OCI-LY7 (cell line): ENCODE measurements around the gene KCTD19.

Source experiments
- CTCF ChIP-seq: fragments of 200-600 bp; sonication (generic); conservative IDR thresholded peaks from 2 replicates; pipeline ENCODE4 v1.5.1; 2014; ENCODE audit warnings: mild to moderate bottlenecking, antibody characterized with exemption, low read length, moderate library complexity, mixed read lengths
- EZH2phosphoT487 ChIP-seq: fragments of 200-600 bp; sonication (generic); IDR thresholded peaks from 2 replicates; pipeline ENCODE4 v1.6.1; 2018; ENCODE audit warnings: low read depth, borderline replicate concordance, mild to moderate bottlenecking, mixed run types, antibody characterized with exemption, low read length, moderate library complexity, mixed read lengths

- no peak for TF ChIP-seq CTCF
- TF ChIP-seq EZH2phosphoT487: no peak
These were observed 44.8 kb downstream of the KCTD19 start for GRCh38 chr16:67281536-67282446.
